ENCODE results near the gene PIEZO1. TPM values are rescaled to one million over a fixed set of nuclear protein-coding genes. Genes with fewer than 3 reads are reported as not detected.

PIEZO1 gene
- total and polyA plus RNA-seq, 2 donors (not counting 3 experiments of a cell fraction or from before 2014, with no cell fraction given) = 298 to 322 TPM

- H3K4me1 ChIP-seq (ENCODE audit: control insufficient read depth, extremely low read depth, insufficient read depth, low read length) = no peaks in the 10 kb centered on the region
- no peak overlapping the region for H3K4me3 ChIP-seq (replicated peaks in 1 of 3; ENCODE audit: insufficient read depth in 1 of 3, low read depth in 1 of 3, low read length in 3 of 3)
- H3K4me2 ChIP-seq (ENCODE audit: insufficient read depth, low read length) = no peak overlapping the region
- TF ChIP-seq FOS (IDR thresholded peaks at IDR 0.05; ENCODE audit: borderline replicate concordance, insufficient read depth, low read length) = no peak
- TF ChIP-seq POLR2AphosphoS5 (IDR thresholded peaks at IDR 0.05; ENCODE audit: insufficient read depth, low read depth, low read length) = no peak
- TF ChIP-seq POLR2A (IDR thresholded peaks at IDR 0.05; ENCODE audit: low read depth, low read length) = no peak
- TF ChIP-seq MYC (IDR thresholded peaks at IDR 0.05; ENCODE audit: low read depth, low read length) = no peak
- TF ChIP-seq JUN (IDR thresholded peaks at IDR 0.05; ENCODE audit: borderline replicate concordance, insufficient read depth, insufficient read length, low read depth) = no peak
- no peak for TF ChIP-seq MAX (IDR thresholded peaks at IDR 0.05; ENCODE audit: insufficient read depth, insufficient read length)
- no peak for TF ChIP-seq EZH2 (IDR thresholded peaks at IDR 0.05; ENCODE audit: borderline replicate concordance, low read depth, low read length, severe bottlenecking)
- no peak for TF ChIP-seq GATA2 (IDR thresholded peaks at IDR 0.05; ENCODE audit: insufficient read depth, insufficient read length, low read depth, low read length)
- no peak for TF ChIP-seq CTCF (IDR thresholded peaks at IDR 0.05; ENCODE audit: extremely low read depth in 1 of 2, insufficient read depth in 1 of 2, low read depth in 1 of 2, low read length in 2 of 2)
- BruUV-seq (replicated peaks) = no TSS peak
- no peak overlapping the region for H3K27ac ChIP-seq (ENCODE audit: insufficient read depth, low read depth, low read length)
- no peaks in the 10 kb centered on the region for H3K9me3 ChIP-seq (replicated peaks; ENCODE audit: control insufficient read depth, insufficient read depth, low read length)
- ChIA-PET POLR2A (no interaction called here), CTCF (no interaction called here)
- FAIRE-seq (no peak), DNase-seq (ENCODE audit: low read depth, low spot score) (no peak)
- dilution Hi-C loops (cut with MboI; ENCODE audit: extremely low pct_ligation_motif_present, low sequenced_read_pairs) = no loop called here
- no peaks in the 10 kb centered on the region for H3K9me1 ChIP-seq (replicated peaks; ENCODE audit: control insufficient read depth, extremely low read depth, insufficient read depth, low read length)
- peaks cover 2% of the 10 kb centered on the region for H3K79me2 ChIP-seq (ENCODE audit: control insufficient read depth, insufficient read depth, low read length)
- H3K27me3 ChIP-seq (ENCODE audit: control insufficient read depth in 2 of 2, insufficient read depth in 2 of 2, low read length in 2 of 2) = no peaks in the 10 kb centered on the region
- no peak overlapping the region for H2AFZ ChIP-seq (ENCODE audit: low read depth, low read length)
- no peak overlapping the region for H3K9ac ChIP-seq (replicated peaks; ENCODE audit: extremely low read depth, insufficient read depth, low read length)
- peaks cover 15 to 71% of the 10 kb centered on the region in 2 experiments for H3K36me3 ChIP-seq (ENCODE audit: control insufficient read depth in 2 of 2, extremely low read depth in 1 of 2, insufficient read depth in 2 of 2, low read length in 2 of 2)
- no peaks in the 10 kb centered on the region for H4K20me1 ChIP-seq (replicated peaks; ENCODE audit: control insufficient read depth, extremely low read depth, insufficient read depth, low read length)
- intact Hi-C loops (cut with micrococcal nuclease) = no loop called here
Observed at GRCh38 chr16:88725609-88726407, 59.2 kb downstream of the PIEZO1 start.
